GM04503 (cell line): ENCODE measurements around the gene CYB5R3.
A peak's percentile ranks its signal among the peaks of the same experiment; 100 is the strongest.
"Not testable (repeated sequence)": the region's sequence is repeated elsewhere in the genome, so short reads cannot be mapped to it uniquely, and the experiment has no call there.

Experiments used
- DNase-seq: peaks from one replicate; pipeline ENCODE4 v3.0.0-alpha.2; 2012; ENCODE audit warnings: low read depth

CYB5R3 gene

GRCh38 chr22:42623301-42623751, 25.9 kb downstream of the CYB5R3 start:
- DNase-seq: no peak

GRCh38 chr22:42622061-42622710, 27.0 kb downstream of the CYB5R3 start:
- no peak for DNase-seq

DNA sequence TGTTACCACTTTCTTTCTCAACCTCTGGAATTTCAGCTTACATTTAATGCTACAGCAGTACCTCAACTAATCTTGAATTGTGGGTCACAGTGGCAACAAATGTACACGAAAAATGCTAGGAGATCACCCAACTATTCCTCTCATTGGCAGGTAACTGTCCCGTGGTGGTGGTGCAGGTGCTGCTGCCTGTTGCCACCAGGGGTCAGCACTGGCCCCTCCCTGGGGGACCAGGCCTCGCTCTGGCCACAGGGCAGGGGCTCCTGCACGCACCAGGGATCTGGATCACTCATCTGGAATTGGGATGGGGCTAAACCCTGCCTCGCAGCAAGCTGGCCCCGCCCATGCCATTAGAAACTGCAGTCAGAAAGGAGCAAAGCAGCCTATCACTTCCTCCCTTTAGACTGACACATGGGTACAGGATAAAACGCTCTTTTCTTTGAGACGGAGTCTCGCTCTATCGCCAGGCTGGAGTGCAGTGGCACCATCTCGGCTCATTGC, 27.6 kb downstream of the CYB5R3 start:
- no peak for DNase-seq

DNA sequence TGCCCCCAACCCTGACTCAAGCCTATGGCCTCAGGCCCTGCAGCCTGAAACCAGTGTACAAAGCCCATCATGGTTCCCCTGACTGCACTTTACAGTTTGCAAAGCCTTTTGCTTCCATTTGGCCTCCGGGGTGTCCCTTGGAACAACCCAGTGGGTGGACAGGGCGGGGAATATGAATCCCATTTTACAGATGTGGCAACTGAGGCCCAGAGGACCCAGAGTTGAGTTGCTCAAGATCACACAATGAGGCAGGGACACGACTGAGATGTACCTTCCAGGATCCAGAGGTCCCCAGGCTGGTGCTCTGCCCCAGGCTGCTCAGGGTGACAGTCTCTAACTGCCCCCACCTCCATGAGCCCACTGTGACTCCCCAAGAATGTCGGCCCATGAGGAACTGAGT, 29.1 kb downstream of the CYB5R3 start:
- no peak for DNase-seq

DNA sequence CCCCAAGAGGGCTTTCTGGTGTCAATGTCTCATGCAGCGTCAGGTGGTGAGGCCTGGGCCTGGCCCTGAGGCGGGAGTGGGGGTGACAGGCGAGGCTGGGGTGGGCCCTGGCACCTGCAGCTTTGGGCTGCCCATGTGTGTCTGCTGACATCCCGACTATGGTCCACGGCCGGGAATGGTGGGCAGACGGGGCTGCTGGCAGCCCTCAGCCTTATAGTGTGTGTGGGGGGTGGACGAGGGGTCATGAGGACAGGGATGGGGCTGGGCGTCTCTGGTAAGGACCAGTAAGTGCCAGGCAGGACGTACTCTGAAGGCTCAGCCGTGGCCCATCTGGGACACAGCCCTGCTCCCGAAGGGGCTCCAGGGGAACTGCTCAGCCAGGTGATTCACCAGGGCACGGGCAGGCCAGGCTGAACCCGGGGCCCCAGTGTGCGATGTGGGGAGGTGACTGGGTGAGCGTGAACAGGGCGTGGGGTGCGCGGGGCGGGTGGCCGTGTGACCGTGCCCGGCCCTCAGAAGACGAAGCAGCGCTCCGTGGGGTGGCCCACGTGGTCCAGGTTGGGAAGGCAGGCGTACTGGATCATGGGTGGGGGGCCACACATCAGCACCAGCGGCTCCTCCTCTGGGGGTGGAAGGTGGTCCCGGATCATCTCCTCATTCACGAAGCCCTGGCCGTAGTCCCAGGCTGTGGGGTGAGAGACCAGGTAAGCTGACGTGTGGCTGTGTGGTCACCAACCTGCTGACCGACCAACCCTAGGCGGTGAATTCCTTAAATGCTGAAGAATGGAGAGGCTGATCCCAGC, 29.7 kb downstream of the CYB5R3 start:
- DNase-seq: no peak

GRCh38 chr22:42617155-42617983, 31.8 kb downstream of the CYB5R3 start:
- DNase-seq: no peak

DNA sequence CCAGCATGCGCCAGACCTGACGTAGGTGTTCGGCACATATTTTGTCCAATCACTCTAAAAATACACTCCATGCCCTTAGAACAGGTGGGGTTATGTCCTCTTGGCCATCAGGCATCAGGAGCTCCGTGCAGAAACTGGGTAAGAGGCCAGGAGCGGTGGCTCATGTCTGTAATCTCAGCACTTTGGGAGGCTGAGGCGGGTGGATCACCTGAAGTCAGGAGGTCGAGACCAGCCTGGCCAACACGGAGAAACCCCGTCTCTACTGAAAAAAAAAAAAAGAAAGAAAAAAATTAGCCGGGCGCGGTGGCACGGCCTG, 33.4 kb downstream of the CYB5R3 start:
- not testable (repeated sequence) for DNase-seq

DNA sequence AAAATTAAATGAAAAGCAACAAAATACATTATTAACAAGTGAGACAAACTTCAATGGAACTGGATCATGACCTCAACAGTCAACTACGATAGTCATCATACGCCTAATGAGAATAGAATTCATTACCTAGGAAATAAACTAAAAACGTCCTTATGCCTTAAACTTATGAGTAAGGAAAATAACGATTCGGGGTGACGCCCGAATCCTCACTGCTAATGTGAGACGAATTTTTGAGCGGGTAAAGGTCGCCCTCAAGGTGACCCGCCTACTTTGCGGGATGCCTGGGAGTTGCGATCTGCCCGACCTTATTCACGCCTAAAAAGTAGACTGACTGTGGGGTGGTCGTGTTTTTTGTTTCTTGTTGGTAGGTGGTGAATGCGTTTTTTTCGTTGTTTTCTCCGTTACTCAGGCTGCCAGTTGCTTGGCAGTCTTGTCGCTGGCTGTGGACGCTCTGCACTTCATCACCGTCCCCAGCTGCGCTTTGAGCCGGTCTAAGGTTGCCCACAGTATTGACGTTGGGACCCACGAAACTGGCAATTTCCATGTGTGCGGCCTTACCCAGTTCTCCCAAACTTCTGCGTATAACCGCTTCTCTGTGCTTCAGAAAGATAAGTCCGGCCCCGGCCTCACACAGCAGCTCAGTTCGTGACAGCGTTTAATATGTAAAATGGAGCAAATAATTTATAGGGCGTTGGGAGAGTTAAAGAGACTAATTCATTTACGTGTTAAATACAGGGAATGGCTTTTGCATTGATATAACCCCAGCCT, 33.9 kb downstream of the CYB5R3 start:
- peak; percentile 95 for DNase-seq

DNA sequence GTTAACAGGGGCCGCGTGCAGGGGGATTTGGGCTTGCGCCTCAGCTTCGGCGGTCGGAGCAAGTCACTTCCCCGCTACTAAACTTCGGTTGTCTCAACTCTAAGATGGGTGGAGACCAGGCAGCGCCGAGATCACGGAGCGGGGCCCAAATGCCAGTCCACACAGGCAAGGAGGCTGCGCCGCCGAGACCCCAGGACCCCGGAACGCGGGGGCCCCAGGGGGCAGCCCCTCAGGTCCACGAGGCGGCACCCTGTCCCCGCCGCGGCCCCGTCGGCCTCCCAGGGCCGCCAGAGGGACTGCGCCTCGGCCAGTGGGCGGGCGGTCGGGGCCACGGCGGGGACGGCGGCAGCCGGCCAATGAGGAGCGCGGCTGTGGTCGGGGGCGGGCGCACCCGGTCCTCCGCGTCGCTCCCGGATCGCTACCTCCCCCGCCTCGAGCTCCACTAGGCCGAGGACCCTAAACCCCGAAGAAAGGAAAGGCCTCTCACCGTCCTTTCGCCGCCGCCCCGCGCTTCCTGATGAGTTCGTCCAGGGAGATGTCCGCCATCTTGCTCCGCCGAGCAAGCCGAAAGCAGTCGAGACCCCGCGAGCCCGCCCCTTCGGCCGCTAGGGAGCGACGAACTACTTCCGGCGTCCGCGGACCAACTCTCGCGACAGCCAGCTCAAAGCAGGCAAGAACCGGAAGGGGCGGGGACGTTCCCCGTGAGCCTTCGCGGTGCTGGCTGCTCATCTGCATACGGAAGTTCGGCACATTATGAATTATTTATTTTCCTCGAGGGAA, 34.7 kb downstream of the CYB5R3 start, which contains the start of gene POLDIP3:
TSS of gene POLDIP3 (minus strand) at position 572 of the 780 bp plus-strand sequence. CDS start at position 546, 26 bp downstream.
- peak; percentile 74 for DNase-seq

GRCh38 chr22:42613872-42614301, 35.3 kb downstream of the CYB5R3 start:
- DNase-seq: no peak

DNA sequence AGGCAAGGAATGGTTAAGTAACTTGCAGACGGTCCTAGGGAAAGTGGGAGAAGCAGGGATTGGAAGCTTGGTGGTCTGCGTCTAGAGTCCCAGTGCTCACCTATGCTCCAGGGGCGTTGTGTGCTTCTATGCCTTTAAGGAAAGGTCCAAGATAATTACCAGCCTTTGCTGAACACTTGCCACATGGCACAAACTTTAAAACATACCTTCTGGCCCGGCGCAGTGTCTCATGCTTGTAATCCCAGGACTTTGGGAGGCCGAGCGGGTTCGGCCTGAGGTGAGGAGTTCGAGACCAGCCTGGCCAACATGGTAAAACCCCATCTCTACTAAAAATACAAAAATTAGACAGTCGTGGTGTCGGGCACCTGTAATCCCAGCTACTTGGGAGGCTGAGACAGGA, 36.9 kb downstream of the CYB5R3 start:
- no peak for DNase-seq

DNA sequence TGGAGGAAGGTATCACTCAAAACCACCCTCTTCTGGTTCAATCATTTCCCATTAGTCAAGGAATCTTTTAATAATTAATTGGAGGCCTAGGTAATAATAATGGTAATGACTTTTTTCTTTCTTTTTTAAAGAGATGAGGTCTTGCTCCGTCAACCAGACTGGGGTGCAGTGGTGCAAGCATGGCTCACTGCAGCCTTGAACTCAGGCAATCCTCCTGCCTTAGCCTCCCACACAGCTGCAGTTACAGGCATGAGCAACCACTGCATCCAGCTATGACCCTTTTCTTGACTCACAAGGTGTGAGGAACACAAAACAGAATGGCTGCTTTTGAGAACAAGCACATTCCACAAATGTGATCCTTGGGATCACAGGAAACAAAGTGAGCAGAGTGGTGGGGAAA, 38.1 kb downstream of the CYB5R3 start:
- no peak for DNase-seq

GRCh38 chr22:42610186-42610585, 39.0 kb downstream of the CYB5R3 start:
- no peak for DNase-seq

DNA sequence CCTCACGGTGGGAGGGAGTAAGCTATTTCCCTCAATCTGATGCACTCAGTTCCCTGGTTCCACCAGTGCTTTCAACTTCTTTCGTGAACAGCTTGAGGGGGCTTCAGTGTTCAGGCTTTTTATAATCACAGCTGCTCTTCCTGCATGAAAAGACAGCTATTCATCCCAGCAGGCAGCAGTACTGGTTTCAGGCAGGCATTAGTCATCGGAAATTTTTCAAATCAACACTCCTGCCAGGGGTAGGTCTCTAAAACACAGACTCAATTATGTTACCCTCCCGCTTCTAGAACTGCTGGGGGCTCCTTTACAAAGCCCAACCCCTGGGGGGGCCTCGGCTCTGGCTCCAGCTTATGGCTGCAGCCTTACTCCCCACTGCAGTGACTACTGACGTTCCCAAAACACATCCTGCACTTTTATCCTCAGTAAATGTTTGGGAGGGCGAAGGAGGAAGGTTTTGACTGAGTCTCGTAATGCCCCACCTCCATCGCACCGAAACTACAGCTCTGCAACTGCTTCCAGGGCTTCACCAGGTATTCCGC, 40.3 kb downstream of the CYB5R3 start:
- DNase-seq: no peak

DNA sequence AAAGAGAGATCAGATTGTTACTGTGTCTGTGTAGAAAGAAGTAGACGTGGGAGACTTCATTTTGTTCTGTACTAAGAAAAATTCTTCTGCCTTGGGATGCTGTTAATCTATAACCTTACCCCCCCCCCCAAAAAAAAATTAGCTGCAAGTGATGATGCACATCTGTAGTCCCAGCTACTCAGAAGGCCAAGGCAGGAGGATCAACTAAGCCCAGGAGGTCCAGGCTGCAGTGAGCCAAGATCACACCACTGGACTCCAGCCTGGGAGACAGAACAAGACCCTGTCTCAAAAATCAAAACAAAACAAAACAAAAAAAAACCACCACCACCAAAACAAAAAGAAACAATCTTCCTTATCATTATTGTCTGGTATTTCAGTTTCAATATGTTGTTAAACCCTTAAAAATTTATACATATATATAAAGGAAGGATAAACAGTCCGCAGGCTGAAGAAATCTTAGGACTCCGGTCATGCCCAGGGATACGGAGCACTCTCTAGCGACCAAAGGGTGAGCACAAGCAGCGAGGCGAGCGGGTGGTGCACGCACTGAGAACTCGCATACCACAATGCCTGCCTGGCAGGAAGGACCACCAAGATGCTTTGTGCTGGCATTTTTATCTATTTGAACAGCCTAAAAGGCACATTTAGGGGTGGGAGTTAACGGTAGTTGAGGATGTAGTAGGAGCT, 40.9 kb downstream of the CYB5R3 start:
- DNase-seq: no peak

GRCh38 chr22:42607641-42608040, 41.6 kb downstream of the CYB5R3 start:
- DNase-seq: not testable (repeated sequence)

DNA sequence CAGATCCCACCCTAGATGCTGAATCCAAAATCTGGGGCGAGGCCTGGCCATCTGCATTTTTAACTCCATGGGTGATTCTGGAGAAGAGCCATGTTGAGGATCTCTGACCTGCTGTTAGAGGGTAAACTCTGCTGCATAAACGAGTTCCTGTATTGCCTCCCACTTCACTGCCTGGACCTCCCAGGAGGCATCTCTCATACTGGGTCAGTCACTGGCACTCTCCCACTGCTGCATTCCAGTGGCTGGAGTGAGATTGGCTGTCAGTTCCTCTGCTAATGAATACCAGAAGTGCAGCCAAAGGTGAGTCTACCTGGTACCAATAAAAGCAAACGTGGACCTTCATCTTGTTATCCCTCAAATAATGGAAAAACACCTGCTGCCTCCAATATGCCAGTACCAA, 44.8 kb downstream of the CYB5R3 start:
- no peak for DNase-seq

GRCh38 chr22:42603427-42603826, 45.8 kb downstream of the CYB5R3 start:
- no peak for DNase-seq

DNA sequence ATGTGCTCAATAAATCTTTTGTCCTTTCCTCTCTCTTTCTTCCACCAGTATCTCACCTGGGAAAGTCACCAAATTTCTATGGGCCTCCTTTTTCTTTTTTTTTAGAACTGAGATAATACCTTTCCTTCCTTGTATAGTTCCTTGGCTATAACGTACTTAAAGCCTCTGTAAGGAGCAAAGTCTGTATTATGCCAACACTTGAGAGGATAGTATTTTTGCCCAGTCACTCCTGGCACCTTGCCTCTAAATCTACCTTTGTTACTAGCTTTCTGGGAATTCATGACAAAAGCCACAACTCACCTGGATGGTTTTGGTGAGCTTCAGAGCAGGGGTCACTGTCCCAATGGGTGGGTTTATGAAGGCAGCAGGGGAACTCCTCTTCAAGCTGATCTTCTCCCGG, 46.7 kb downstream of the CYB5R3 start:
- no peak for DNase-seq

DNA sequence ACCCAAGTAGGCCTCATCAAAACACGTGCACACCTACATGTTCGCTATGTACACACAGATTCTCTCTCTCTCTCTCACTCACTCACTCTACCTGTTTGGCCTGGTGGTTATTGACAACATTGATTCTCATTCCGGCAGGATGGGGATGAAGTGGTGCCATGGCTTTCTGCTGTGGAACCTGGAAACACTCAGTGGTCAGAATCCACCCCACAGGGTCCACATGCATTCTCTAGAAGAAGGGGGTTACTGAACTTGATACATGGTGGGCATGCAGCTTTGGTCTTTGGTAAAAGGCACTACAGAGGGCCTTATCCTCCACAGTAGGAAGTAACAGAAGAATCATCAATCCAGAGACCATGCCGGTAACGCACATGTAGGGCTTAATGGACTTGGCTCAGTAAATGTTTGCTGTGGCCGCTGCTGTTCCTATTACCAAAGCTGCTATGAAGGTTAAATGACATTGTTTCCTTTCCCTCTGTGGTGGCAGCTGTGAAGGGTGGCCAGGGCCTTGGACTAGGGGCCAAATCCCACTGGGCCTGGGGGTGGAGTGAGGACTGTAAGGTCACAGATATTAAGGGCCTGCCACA, 47.2 kb downstream of the CYB5R3 start:
- no peak for DNase-seq
